K562 (cell line): ENCODE results near the gene ITK. TPM values are rescaled to one million over a fixed set of nuclear protein-coding genes. Genes with fewer than 3 reads are reported as not detected.

Experiments used
- CBX2 ChIP-seq: fragments of 200-600 bp; sonication (generic); IDR thresholded peaks from one replicate; pipeline ENCODE4 v1.6.1; 2012; ENCODE audit warnings: mild to moderate bottlenecking, low read length, inconsistent platforms; ENCODE audit not compliant: insufficient read depth, poor library complexity, severe bottlenecking
- E2F4 ChIP-seq: sonication (generic); formaldehyde crosslinking; IDR thresholded peaks from 2 replicates; pipeline ENCODE4 v1.8.0; 2022; ENCODE audit warnings: mild to moderate bottlenecking, low read depth, missing genetic modification reagents
- GTF2E2 ChIP-seq: fragments of 200-800 bp; sonication (Bioruptor generic); IDR thresholded peaks from 2 replicates; pipeline ENCODE4 v1.6.1; 2016; ENCODE audit warnings: missing genetic modification characterization, missing compliant biosample characterization
- HSF4 ChIP-seq: fragments of 250-450 bp; sonication (Bioruptor Pico); IDR thresholded peaks from 2 replicates; pipeline ENCODE4 v2.1.2; 2022; ENCODE audit warnings: mild to moderate bottlenecking, moderate library complexity, borderline replicate concordance
- KDM2B ChIP-seq: fragments of 250-450 bp; sonication (Bioruptor Pico); IDR thresholded peaks from 2 replicates; pipeline ENCODE4 v1.8.0; 2021; ENCODE audit warnings: mild to moderate bottlenecking, moderate library complexity
- MNT ChIP-seq, 2 experiments: fragments of 450-650 bp; conservative IDR thresholded peaks; 2 replicates each; pipeline ENCODE4 v1.6.1; 2017; ENCODE audit warnings: mild to moderate bottlenecking in 2 of 2, moderate library complexity in 2 of 2
- MYNN ChIP-seq, 2 experiments: sonication (generic); formaldehyde crosslinking in 1 of 2; IDR thresholded peaks; 2 replicates each; pipeline versions ENCODE4 v1.5.0 to v1.6.1; 2016 to 2020; ENCODE audit warnings: antibody characterized with exemption in 1 of 2, missing genetic modification reagents in 1 of 2
- NFIC ChIP-seq: fragments of 450-650 bp; IDR thresholded peaks from 2 replicates; pipeline ENCODE4 v1.6.1; 2017; ENCODE audit warnings: mild to moderate bottlenecking, inconsistent platforms
- NFRKB ChIP-seq: fragments of 450-650 bp; IDR thresholded peaks from 2 replicates; pipeline ENCODE4 v1.6.1; 2016; ENCODE audit warnings: low read depth
- RBM15 ChIP-seq: fragments of 200-400 bp; formaldehyde crosslinking; IDR thresholded peaks from 2 replicates; pipeline ENCODE4 v1.6.1; 2018; ENCODE audit warnings: mild to moderate bottlenecking, low read length, moderate library complexity; ENCODE audit not compliant: insufficient read depth
- RNF2 ChIP-seq: sonication (generic); IDR thresholded peaks from 2 replicates; pipeline ENCODE4 v1.6.1; 2016
- SMARCB1 ChIP-seq: IDR thresholded peaks from 2 replicates; pipeline ENCODE4 v1.6.1; 2011; ENCODE audit warnings: improper control_type of control experiment, low read depth; ENCODE audit not compliant: insufficient read length
- TARDBP ChIP-seq: fragments of 450-650 bp; IDR thresholded peaks from 2 replicates; pipeline ENCODE4 v1.6.1; 2016
- UBTF ChIP-seq, 2 experiments: IDR thresholded peaks; 2 replicates each; pipeline ENCODE4 v1.6.1; 2012; ENCODE audit warnings: improper control_type of control experiment in 2 of 2, low read depth in 2 of 2, low read length in 2 of 2, borderline replicate concordance in 1 of 2
- ZBTB26 ChIP-seq: fragments of 450-650 bp; formaldehyde crosslinking; IDR thresholded peaks from 2 replicates; pipeline ENCODE4 v1.4.0; 2022; ENCODE audit warnings: missing genetic modification characterization
- ZKSCAN3 ChIP-seq: fragments of 250-450 bp; sonication (Bioruptor Pico); IDR thresholded peaks from 2 replicates; pipeline ENCODE4 v1.4.0; 2020
- ZNF184 ChIP-seq: sonication (generic); formaldehyde crosslinking; IDR thresholded peaks from 2 replicates; pipeline ENCODE4 v1.5.0; 2020; ENCODE audit warnings: missing genetic modification reagents
- polyA plus RNA-seq, 8 experiments: library from polyadenylated mRNA; depleted of rRNA in 4 of 8; stranded (reverse) in 5 of 8; unstranded in 3 of 8; fragments of >200 nt; fragmentation: Nextera tagmentation in 2 of 8; fragmentation: Illumina TruSeq in 1 of 8; extraction: Ambion mirVana in 2 of 8; extraction: Trizol in 1 of 8; gene quantifications; 2 replicates each; pipeline versions ENCODE4 v1.2.1 to v1.2.3, GENCODE V29; 2011 to 2014; ENCODE audit warnings: inconsistent platforms in 1 of 8, missing spikeins in 1 of 8
- total RNA-seq, 7 experiments: library from RNA; depleted of rRNA in 6 of 7; stranded (reverse); fragments of >200 nt in 6 of 7; fragmentation: Illumina TruSeq in 2 of 7; extraction: Trizol in 2 of 7; gene quantifications; 2 replicates each; pipeline versions ENCODE4 v1.2.1 to v1.2.3, GENCODE V29; 2011 to 2021; ENCODE audit warnings: low replicate concordance in 1 of 7
- TF ChIP-seq, protein P1 (sequence below): sonication (generic); formaldehyde crosslinking; IDR thresholded peaks from 2 replicates; pipeline ENCODE4 v1.8.0; 2023; ENCODE audit warnings: mild to moderate bottlenecking, missing genetic modification reagents

ITK gene
- total and polyA plus RNA-seq, 9 of the 15 experiments (the other 6 are each of a cell fraction or from before 2014, with no cell fraction given), result 0.04 to 0.75 TPM; not detected in 7

- no peak for TF ChIP-seq UBTF (IDR thresholded peaks at IDR 0.05; ENCODE audit: borderline replicate concordance in 1 of 2, low read depth in 2 of 2, low read length in 2 of 2)
- TF ChIP-seq MYNN (IDR thresholded peaks at IDR 0.05), result no peak
- TF ChIP-seq MYNN (CRISPR knock-in tag; IDR thresholded peaks at IDR 0.05), result no peak
- no peak for TF ChIP-seq CBX2
- peak; percentile 77 for TF ChIP-seq ZKSCAN3
- no peak for TF ChIP-seq TARDBP
- no peak for TF ChIP-seq RBM15
- peak; percentile 83; the same call in 1 of the 2 replicates for TF ChIP-seq HSF4
- TF ChIP-seq E2F4, result no peak
- no peak for TF ChIP-seq KDM2B (CRISPR knock-in tag)
- TF ChIP-seq, protein P1, sequence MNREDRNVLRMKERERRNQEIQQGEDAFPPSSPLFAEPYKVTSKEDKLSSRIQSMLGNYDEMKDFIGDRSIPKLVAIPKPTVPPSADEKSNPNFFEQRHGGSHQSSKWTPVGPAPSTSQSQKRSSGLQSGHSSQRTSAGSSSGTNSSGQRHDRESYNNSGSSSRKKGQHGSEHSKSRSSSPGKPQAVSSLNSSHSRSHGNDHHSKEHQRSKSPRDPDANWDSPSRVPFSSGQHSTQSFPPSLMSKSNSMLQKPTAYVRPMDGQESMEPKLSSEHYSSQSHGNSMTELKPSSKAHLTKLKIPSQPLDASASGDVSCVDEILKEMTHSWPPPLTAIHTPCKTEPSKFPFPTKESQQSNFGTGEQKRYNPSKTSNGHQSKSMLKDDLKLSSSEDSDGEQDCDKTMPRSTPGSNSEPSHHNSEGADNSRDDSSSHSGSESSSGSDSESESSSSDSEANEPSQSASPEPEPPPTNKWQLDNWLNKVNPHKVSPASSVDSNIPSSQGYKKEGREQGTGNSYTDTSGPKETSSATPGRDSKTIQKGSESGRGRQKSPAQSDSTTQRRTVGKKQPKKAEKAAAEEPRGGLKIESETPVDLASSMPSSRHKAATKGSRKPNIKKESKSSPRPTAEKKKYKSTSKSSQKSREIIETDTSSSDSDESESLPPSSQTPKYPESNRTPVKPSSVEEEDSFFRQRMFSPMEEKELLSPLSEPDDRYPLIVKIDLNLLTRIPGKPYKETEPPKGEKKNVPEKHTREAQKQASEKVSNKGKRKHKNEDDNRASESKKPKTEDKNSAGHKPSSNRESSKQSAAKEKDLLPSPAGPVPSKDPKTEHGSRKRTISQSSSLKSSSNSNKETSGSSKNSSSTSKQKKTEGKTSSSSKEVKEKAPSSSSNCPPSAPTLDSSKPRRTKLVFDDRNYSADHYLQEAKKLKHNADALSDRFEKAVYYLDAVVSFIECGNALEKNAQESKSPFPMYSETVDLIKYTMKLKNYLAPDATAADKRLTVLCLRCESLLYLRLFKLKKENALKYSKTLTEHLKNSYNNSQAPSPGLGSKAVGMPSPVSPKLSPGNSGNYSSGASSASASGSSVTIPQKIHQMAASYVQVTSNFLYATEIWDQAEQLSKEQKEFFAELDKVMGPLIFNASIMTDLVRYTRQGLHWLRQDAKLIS (CRISPR knock-in tag), result no peak
- TF ChIP-seq GTF2E2, result no peak
- TF ChIP-seq SMARCB1, result no peak
- no peak for TF ChIP-seq NFRKB
- TF ChIP-seq ZNF184, result no peak
- no peak for TF ChIP-seq NFIC
- no peak for TF ChIP-seq ZBTB26 (CRISPR knock-in tag)
- TF ChIP-seq RNF2, result no peak
- TF ChIP-seq MNT (conservative IDR thresholded peaks at IDR 0.05), result no peak
Observed at GRCh38 chr5:157278319-157279037, 97.8 kb downstream of the ITK start (continued).
